Activated T-helper 1 cell treated with anti-CD3 and anti-CD28 coated beads, Interleukin-2, amount 50 U/mL, for 16 hours (primary cell): ENCODE data around the gene FGF11.
"Not testable (repeated sequence)": the region's sequence is repeated elsewhere in the genome, so short reads cannot be mapped to it uniquely, and the experiment has no call there.

Experiments used
- DNase-seq, 2 donors: peaks; one replicate each; pipeline ENCODE4 v3.0.0-alpha.2; 2020; ENCODE audit warnings: low read depth in 1 of 2, low spot score in 1 of 2

FGF11 gene

DNA sequence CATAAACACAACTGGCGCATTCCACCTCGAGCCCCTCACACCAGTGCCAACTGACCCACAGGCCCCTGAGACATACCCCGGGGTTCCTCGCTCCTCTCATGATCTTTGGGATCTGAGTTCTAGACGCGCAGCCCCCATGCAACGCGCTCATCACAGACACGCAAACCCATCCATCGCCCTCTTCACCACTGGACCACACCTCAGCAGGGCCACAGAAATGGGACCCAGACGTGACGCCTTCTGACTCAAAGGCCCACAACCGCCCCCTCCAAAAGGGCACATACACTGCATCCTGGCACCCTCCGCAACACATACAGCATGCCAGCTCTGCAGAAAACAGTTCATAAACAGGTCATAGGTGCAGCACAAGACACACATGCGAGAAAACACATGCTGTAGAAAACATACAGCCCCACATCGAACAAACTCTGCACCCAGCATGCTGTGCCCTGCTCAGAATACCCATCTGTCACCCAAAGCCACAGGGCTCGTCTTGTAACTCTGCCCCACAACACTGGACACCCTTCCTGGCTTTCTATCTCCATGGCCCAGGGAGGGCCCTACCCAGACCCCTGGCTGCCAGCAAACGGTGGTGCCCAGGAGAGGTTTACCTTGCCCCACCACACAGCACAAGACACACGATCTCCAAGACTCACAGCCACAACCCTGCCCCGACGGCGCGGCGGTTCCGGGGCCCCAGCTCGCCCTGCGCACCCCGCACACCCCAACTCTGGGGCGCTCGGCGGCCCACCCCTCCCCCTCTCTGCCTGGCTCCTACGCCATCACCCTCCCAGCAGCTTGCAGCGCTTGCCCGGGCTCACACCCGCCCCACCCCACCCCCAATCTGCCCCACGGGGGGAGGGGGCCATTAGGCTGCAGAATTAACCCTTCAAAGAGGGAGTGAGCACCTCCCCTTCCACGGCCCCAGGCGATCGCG is 39.2 kb downstream of the FGF11 start:
- peak; percentile 34 to 38 for DNase-seq

DNA sequence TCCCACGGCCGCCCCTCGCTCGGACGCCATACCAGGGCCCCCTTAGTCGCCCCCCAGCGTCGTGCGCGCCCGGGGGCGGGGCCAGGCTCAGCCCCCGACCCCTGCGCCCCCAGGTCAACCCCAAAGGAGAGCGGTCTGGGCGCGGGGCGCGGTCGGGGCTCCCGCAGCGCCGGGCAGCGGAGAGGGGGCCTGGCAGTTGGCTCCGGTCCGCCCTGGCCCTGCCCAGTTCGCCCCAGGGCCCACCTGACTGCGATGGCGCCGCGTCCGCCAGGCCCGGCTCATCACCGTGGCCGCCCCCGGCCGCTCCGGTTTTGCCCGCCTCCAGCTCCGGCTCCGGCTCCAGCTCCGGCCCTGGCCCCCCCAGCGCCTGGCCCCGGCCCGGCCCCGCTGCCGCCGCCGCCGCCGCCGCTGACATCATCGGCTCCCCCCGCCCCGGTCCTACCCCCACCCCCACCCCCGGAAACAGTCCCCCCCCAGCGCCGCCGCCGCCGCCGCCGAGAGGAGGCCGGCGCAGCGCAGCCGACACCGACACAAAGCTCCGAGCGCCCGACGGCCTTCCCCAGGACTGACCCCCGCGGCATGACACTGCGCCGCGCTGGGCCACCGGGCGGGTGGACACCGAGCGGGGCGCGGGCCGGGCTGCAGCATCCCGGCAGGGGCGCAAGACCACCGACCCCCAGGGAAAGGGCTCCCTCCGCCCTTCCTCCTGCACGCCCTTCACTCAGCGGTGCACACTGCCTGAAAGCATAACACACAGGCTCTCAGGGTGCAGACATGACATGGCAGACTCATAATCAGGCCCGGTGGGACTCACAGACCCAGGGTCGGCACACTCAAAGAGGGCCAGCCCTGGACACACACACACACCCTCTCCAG is 40.1 kb downstream of the FGF11 start, which contains the start of gene ZBTB4:
Gene ZBTB4 (minus strand): TSS at position 419 of the 876 bp plus-strand sequence. CDS start 12,830 bp downstream, outside the sequence.
- peak; percentile 34 to 59 for DNase-seq

DNA sequence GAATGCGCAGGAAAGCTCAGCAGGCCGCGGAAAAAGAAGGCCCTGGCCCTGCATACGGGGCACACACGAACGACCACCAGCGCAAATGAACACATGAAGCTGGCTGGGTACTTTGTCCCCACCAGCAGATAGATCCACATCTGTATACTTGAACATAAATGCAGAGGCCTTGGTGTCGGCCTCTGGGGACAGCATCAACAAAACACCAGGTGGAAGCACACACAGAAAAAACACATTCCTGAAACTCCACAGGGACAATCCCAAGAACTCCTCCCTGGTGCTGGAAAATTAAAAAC is 40.7 kb downstream of the FGF11 start:
- no peak for DNase-seq

DNA sequence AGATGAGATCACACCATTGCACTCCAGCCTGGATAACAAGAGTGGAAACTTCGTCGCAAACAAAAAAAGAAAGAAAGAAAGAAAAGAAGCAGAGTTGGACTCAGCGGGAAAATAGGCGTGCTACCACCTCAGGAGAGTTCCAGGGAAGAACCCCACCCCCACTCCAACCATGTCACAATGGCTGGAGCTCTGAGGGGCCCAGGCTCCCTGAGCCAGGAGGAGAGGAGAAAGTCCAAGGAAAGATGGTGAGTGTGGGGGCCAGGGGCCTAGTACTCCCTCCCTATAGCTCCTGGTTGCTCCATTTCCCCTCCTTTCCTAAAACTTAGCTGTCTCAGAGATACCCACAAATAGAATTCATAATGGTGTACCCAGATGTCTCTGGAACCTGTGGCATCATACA is 42.0 kb downstream of the FGF11 start, which contains the start of gene SLC35G6:
Gene SLC35G6 (plus strand): TSS at position 172 of the 400 bp plus-strand sequence. CDS start 71 bp downstream, at position 243.
- not testable (repeated sequence) for DNase-seq

DNA sequence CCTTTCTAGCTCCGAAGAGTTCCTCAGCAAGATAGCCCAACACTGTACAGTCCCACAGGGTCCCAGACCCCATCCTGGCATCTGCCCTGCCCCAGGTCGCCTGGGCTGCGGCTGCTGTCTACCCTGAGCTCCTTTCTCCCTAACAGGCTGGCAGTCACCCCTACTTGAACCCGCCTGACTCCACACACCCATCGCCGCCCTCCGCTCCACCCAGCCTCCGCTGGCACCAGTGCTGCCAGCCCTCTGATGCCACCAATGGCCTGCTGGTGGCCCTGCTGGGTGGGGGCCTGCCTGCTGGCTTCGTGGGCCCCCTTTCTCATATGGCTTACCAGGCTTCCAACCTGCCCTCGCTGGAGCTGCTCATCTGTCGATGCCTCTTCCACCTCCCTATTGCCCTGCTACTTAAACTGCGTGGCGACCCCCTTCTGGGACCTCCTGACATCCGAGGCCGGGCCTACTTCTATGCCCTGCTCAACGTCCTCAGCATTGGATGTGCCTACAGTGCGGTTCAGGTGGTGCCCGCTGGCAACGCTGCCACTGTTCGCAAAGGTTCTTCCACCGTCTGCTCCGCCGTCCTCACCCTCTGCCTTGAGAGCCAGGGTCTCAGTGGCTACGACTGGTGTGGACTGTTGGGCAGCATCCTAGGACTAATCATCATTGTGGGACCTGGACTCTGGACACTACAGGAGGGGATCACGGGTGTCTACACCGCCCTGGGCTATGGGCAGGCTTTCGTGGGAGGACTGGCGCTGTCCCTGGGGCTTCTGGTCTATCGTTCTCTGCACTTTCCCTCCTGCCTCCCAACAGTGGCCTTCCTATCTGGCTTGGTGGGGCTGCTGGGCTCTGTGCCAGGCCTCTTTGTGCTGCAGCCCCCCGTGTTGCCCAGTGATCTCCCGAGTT is 42.8 kb downstream of the FGF11 start:
- DNase-seq = not testable (repeated sequence)

DNA sequence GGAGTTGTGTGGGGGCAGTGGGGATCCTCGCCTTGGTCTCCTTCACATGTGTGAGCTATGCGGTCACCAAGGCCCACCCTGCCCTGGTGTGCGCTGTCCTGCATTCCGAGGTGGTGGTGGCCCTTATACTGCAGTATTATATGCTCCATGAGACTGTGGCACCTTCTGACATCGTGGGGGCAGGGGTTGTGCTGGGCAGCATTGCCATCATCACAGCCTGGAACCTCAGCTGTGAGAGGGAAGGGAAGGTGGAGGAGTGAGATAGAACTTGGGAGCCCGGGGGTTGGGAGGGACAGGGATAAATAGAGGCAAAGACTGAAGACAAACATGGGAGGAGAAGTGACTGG is 43.4 kb downstream of the FGF11 start:
- not testable (repeated sequence) for DNase-seq

DNA sequence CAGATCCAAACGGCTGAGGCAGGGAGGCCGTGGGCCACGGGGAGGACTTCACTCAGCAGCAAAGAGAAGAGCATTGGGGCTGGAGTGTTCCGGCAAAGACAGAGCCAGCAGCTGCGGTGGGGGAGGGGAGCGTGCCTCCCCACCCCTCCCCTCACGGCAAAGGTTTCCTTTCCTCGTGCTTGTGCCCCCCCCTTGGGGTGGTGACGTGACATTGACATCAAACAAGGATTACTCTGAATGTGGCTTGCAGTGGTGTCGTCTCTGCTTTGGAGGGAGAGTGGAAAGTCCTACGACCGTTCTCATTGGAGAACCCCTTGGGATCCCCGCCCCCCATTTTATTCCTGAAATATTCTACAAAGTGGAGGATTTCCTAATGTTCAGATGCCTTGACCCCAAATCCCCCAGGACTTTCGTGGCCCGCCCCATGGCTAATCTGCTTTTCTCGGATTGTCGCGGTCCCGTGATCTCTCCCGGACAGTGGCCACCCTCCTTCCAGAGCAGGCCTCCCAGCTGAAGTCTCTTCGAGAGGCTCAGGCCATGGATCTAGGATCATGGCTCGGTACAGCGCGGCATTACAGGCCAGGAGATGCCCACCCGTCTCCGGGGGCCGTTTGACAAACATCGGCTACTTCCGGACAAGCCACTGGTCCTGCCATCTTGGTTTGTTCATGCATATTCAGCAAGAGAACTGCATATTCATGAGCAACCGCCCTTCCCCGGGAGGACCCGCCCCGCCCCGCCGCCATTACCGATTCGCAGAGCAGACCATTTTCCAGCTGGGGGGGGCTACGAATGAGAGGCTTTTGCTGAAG is 44.1 kb downstream of the FGF11 start:
- DNase-seq = peak; percentile 90 to 94

DNA sequence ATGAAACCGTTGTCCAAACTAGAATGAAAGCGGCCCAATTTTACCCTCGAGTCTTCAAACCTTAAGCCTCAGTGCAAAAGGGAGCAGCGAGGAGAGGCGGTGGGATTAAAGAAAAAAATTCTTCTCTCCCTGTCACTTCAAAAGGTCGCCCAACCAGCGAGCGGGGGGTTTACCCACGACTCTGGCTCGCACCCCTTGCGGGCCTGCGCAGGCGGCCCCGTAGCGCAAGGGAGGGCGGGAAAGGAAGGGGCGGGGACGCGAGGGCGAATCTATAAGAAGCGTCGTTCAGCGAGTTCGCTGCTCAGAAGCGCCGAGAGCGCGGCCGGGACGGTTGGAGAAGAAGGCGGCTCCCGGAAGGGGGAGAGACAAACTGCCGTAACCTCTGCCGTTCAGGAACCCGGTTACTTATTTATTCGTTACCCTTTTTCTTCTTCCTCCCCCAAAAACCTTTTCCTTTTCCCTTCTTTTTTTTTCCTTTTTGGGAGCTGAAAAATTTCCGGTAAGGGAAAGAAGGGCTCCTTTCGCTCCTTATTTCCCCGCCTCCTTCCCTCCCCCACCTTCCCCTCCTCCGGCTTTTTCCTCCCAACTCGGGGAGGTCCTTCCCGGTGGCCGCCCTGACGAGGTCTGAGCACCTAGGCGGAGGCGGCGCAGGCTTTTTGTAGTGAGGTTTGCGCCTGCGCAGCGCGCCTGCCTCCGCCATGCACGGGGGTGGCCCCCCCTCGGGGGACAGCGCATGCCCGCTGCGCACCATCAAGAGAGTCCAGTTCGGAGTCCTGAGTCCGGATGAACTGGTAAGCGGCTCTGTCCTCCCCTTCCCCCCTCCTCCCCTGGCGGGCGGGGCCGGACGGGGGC is 45.0 kb downstream of the FGF11 start, which contains the start of gene POLR2A:
Gene POLR2A (plus strand): TSS at position 300 of the 852 bp plus-strand sequence.
- DNase-seq = peak; percentile 96 to 98

DNA sequence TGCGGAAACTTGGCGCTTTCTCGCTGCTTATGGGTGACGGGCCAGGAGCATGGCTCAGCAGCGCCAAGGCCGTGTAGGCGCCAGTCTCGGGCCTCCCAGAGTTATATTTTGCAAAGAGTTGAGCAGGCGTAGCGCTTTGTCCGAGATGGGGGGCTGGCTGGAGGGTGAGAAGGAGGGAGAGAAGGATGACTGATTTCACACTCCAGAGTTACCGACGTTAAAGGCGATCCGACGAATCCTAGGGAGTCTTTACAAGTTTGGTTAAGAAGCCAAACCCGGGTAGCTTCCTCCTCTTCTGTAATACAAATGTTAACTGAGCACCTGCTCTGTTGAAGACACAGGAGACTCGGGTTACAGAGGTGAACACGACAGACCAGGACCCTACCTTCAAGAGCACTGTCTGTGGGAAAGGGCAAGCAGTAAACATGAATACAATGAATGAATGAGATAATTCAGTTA is 45.6 kb downstream of the FGF11 start:
- DNase-seq = no peak

DNA sequence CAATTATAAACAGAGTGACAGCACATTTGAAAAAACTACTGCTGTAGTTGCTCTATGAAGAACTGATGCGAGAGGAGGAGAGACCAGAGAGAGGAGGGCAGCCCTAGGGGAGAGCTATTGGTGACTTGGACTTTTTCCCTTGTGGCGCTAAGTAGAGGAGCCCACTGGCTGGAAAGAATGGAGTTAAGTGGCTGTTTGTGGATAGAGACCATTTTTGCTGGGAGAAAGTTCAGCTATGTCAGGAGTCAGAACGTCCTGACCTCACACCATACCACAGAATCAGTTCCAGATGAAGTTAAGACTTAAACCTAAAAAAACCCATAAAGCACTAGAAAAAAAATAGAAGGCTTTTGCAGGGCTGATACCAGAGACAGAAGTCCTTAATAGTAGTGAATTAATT is 46.9 kb downstream of the FGF11 start:
- no peak for DNase-seq

DNA sequence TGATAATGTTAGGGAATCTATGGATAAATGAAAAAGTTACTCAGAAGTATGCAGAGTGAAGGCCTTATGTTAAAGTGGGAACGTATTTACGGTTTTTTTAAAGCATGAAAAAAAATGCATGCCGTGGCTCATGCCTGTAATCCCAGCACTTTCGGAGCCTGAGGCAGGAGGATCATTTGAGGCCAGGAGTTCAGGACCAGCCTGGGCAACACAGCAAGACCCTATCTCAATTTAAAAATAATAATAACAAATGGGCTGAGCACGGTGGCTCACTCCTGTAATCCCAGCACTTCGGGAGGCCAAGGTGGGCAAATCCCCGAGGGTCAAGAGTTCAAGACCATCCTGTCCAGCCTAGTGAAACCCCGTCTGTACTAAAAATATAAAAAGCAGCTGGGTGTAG is 50.8 kb downstream of the FGF11 start:
- no peak for DNase-seq

DNA sequence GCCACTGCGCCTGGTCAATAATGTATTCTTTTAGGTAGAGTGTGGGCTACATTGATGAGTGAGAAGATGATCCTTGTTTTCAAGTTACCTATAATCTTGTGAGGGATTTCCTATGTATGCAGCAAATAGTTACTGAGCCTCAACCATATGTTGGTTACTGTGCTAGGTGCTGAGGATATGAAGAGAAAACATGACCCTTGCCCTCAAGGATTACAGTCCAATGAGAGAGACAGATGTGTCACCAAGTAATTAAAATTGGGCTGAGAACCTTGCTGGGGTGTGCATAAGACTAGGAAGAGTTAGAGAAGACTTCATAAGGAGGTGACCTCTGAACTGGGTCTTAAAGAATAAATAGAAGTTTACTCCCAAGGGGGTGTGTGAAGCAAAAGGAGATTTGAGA is 52.3 kb downstream of the FGF11 start:
- no peak for DNase-seq

DNA sequence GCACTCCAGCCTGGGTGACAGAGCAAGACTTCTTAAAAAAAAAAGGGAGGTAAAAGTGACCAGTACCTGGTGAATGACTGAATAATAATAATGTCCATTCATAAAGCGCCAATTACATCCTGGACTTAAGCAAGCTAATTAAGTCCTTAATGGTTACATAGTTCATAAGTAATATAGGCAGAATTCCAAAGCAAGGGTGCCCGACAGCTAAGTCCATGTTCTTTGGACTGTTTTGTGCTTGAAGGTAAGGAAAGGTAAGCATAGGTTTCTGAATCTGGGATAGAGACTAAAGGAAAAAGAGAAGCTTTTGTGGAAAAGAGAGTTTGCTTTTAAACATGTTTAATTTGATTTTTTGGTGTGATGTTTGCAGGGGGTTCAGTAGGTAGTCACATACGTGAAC is 54.6 kb downstream of the FGF11 start:
- DNase-seq = no peak
